ENCODE results near the gene DDN.
A peak's percentile ranks its signal among the peaks of the same experiment; 100 is the strongest.

The DDN gene

GRCh38 chr12:48966177-48966895, 32.8 kb downstream of the DDN start:
- DNase-seq (ENCODE audit: low read depth) = no peak

DNA sequence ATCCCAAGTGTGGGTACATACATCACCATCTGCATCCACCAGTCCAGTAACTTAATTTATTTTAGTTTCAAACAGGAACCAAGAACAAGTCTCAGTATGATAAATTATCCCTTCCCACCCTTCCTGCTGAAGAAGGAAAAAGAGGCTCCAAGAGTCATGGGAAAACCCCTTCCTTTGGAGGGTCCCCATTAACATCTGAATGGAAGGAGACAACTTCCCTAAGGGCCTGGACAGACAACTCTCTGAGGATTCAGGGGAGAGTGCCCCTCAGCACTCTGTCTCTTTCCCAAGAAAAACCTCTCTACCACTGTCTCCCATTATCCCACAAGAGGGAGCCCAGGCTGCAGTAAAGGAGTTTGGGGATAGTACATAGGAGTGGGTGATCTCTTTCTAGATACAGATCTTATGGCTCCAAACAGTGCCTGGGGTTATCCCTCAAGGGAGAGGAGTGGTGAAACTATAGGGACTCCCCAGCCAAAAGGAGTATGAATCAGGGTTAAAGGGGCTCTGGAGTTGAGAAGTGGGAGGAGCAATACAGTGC, 33.8 kb downstream of the DDN start:
- DNase-seq (ENCODE audit: low read depth) = no peak

DNA sequence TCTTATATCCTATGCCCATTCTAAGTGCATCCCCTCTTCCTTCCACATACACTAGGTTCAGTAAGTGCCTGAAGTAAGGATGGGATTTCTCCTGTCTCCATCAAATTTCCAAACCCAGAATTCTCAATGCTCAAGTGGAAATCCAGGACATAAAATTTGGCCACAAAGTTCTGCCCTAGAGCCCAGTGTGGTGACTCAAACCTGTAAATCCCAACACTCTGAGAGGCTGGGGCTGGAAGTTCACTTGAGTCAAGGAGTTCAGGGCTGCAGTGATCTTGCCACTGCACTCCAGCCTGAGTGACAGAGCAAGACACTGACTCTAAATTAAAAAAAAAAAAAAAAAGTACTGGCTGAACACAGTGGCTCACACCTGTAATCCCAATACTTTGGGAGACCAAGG, 37.4 kb downstream of the DDN start:
- DNase-seq (ENCODE audit: low read depth) = no peak

- DNase-seq (ENCODE audit: low read depth) = no peak
These were observed 37.8 kb downstream of the DDN start for GRCh38 chr12:48961331-48961730.

DNA sequence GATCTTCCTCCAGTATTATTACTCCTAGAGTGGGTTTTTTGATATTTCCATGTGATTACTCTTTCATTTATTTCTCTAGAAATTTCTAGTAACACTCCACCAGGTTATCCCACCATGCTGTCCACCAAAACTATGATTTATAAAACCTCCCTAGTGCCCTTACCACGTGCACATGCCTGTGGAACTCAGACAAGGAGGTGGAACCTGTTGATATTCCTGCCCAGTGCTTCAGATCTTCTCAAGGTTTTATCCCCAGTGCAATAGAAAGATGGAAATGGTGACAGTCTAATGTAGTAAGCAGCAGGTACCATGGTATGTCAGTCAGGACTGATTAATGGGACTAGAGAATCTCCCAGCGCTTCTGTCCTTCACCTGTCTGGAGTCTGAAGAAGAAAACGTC, 38.3 kb downstream of the DDN start:
- no peak for DNase-seq (ENCODE audit: low read depth)

- no peak for DNase-seq (ENCODE audit: low read depth)
These were observed 41.2 kb downstream of the DDN start for GRCh38 chr12:48958049-48958388.

DNA sequence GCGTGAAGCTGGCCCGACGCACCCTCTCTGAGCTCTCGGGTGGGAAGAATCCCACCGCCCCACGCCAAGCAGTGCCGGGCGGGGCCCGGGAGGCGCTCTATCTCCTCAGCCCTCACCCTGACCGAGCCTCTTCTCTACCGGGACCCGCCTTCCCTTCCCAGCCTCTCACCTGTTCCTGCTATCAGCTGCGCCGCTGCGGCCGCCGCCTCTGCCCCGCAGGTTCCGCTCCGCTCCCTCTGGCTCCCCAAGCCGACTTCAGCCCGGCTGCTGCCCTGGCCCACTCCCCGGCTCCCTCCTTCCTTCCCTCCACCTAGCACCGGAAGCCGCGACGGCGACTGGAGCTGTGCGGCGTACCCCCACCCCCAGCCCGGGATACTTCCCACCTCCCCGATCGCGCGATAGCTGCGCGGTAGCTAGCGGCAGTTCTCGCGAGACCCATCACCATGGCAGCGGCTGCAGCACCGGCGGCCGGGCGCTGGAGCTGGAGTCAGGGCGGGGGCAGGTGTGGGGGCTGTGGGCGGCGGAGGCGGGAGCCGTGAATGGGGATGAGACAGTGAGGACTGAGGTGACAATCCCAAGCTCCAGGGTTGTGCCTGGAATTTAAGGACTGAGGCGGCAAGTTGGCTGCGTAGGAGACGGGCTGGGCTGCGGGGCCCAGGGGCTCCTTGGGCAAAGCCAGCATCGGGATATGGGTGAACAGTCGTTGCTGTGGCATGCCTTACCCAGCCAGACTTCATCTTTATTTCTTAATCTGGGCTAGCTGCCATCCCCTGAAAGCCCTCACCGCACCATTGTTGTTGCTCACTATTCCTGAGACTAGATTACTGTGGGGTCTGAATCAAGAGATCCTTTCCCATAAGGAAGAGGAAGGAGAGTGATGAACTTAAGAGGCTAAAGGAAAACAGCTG, 41.8 kb downstream of the DDN start, which contains the start of gene ARF3:
Gene ARF3, minus strand, starts transcription at position 347 of the 908 bp plus-strand sequence. CDS start 16,392 bp downstream, outside the sequence.
- DNase-seq (ENCODE audit: low read depth) = peak; percentile 87

DNA sequence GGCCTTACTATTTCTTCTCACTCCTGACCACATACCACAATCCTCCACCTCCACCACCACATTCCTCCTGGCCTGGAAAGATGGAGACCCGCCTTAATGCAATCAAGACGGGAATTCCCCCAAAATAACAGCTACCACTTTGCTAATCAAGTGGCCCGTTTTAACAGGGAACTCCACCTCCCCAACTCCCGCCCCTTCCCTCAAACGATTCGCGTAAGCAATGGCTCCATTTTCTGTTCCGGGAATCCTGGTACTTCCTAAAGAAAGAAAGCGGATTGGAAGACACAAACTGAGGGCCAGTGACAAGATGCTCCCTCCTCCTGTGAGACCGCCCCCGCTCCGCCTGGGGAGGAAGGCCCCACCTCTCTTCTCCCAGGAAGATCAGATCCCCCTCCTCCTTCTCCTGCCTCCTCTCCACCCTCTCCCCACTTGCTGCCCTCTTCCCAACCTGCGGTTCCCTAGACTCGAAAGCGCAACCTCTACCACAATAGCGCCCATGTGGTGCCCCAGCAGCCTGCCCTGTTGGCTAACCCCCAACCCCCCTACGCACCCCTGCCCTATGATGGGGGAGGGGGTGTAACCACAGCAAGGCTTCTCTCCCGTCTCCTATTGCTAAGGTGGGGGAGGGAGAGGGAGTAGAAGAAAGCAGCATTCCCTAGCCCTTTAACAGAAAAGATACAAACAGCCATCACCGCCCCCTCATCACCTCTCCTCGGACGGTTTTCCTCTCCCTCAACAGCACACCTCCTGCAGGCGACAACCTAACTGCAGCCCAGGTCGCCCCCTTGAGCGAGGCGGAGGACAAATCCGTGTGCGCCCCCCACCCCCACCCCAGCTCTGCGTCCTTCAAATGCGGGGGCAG, 42.7 kb downstream of the DDN start:
- no peak for DNase-seq (ENCODE audit: low read depth)

GRCh38 chr12:48954841-48955501, 44.2 kb downstream of the DDN start:
- DNase-seq (ENCODE audit: low read depth) = no peak

DNA sequence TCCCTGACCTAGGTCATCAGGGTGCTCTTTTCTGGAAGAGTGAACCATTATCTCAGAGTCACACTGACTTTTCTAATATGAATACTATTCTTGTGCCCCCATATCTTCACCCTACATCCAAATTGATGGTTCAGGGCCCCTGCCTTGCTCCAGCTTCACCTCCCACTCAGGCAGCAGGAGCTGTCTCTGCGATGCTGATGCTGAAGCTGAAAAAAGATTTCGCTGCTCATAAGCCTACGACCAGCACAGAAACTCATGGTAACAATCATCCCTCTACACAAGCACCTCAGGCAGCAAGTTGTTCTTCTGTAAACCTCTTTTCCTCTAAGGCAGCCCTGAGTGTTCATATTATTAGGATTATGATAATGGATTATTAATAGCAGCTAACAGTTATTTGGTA, 45.1 kb downstream of the DDN start:
- no peak for DNase-seq (ENCODE audit: low read depth)

DNA sequence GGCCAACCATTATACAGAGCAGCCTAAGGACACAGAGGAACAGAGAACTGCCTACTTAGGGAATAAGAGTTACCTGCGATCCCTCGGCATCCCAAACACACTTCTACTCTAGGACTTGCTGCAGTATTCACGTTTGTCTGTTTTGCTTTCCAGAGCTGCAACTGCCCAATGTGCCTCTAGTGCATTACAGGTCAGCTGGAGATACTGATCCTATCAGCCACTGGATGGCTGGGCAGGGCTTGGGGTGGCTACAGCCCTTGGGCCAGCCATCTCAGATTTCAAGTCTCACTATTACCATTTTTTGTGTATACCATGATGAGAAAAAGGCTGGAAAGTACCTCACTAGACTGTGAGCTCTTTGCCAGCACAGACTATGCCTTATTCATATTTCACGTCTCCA, 46.5 kb downstream of the DDN start:
- DNase-seq (ENCODE audit: low read depth) = no peak

DNA sequence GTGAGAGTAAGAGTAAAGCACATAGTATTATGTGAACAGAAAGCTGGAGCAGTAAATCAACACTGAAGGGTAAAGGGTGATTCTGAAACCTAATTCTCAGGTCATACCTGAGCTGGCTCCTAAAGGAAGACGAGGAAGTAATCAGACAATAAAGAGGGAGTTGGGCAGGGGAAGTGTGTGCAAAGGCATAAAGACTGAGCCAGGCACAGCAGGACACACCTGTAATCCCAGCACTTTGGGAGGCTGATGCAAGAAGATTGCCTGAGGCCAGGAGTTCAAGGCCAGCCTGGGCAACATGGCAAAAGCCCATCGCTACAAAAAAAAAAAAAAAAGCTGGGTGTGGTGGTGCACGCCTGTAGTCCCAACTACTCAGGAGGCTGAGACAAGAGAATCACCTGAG, 51.4 kb downstream of the DDN start:
- DNase-seq (ENCODE audit: low read depth) = no peak

DNA sequence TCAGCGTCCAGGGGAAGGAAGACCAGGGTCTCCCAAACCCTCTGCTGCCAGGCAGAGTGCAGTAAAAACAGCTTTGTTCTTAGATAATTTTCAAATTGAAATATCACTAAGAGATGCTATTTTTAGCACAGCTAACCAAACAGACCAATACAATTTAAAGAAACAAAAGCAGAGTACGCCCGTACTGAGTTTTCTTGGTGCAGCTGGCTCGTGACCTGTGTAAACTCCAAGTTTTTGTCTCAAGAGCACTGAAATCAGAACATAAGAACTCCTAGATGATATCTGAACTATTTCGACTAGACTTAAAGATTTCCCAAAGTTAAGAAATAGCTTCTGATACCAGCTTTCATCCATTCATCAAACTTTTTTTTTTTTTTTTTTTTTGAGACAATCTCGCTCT, 52.2 kb downstream of the DDN start:
- DNase-seq (ENCODE audit: low read depth) = no peak

GRCh38 chr12:48946205-48946604, 53.0 kb downstream of the DDN start:
- no peak for DNase-seq (ENCODE audit: low read depth)

All from stimulated activated CD8-positive, alpha-beta memory T cell treated with anti-CD3 and anti-CD28 coated beads, Interleukin-12 subunit alpha, Interleukin-12 subunit beta, amount 100 ng/mL, for 4 hours (primary cell).